Duodenal mucosa (tissue), 2 donors: ENCODE measurements around the gene RAB28.

Source experiments
- H3K27ac ChIP-seq: one replicate; pipeline ENCODE4 v1.7.0; 2013; ENCODE audit warnings: low read depth, low read length
- H3K27me3 ChIP-seq, 2 donors: one replicate each; pipeline ENCODE4 v1.7.0; 2013; ENCODE audit warnings: low read length in 2 of 2, control low read depth in 1 of 2; ENCODE audit not compliant: insufficient read depth in 2 of 2, control insufficient read depth in 1 of 2
- H3K36me3 ChIP-seq, 2 donors: one replicate each; pipeline ENCODE4 v1.7.0; 2013; ENCODE audit warnings: low read length in 2 of 2, control low read depth in 1 of 2; ENCODE audit not compliant: insufficient read depth in 2 of 2, control insufficient read depth in 1 of 2
- H3K4me1 ChIP-seq, 2 donors: one replicate each; pipeline ENCODE4 v1.7.0; 2013; ENCODE audit warnings: low read length in 2 of 2, control low read depth in 1 of 2; ENCODE audit not compliant: insufficient read depth in 2 of 2, control insufficient read depth in 1 of 2
- H3K4me3 ChIP-seq, 2 donors: one replicate each; pipeline ENCODE4 v1.7.0; 2013; ENCODE audit warnings: low read length in 2 of 2, low read depth in 1 of 2
- H3K9ac ChIP-seq, 2 donors: one replicate each; pipeline ENCODE4 v1.7.0; 2013; ENCODE audit warnings: low read length in 2 of 2, low read depth in 1 of 2
- H3K9me3 ChIP-seq, 2 donors: one replicate each; pipeline ENCODE4 v1.7.0; 2013; ENCODE audit warnings: low read length in 2 of 2, control low read depth in 1 of 2; ENCODE audit not compliant: control insufficient read depth in 1 of 2

Gene RAB28

GRCh38 chr4:13484122-13484748, at the start of gene RAB28:
TSS of gene RAB28 (minus strand) at chr4:13484340.
- no peaks in the 10 kb centered on the region for H3K9me3 ChIP-seq
- peak within 1 kb of the TSS; percentile 91 for H3K27ac ChIP-seq
- peak within 1 kb of the TSS; percentile 75 to 76 for H3K9ac ChIP-seq
- H3K27me3 ChIP-seq = no peaks in the 10 kb centered on the region
- H3K4me3 ChIP-seq = peak within 1 kb of the TSS; percentile 80 to 81
- no peaks in the 10 kb centered on the region for H3K36me3 ChIP-seq
- H3K4me1 ChIP-seq = peaks cover 15 to 16% of the 10 kb centered on the region in 2 donors

DNA sequence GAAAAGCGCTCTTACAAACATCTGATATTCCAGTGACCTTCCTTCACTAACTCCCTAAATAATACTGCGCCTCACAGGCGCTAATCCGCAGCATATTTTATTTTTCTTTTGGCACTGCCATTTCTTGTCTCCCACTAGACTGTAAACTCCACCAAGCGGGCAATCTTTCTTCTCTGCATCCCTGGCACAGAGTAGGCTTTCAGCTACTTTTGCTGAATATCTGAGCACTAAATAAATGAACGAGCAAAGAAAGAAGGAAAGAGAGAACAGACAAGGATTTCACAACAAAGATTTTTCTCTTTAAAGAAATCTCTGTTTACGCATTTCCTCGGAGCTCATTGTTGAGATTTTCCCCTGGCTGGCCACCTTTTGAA, 47.5 kb upstream of the RAB28 start:
- Histone ChIP-seq H3K27me3 (peaks cover 87 to 96% of the 10 kb centered on the region in 2 donors), H3K9ac (no peak overlapping the region)

DNA sequence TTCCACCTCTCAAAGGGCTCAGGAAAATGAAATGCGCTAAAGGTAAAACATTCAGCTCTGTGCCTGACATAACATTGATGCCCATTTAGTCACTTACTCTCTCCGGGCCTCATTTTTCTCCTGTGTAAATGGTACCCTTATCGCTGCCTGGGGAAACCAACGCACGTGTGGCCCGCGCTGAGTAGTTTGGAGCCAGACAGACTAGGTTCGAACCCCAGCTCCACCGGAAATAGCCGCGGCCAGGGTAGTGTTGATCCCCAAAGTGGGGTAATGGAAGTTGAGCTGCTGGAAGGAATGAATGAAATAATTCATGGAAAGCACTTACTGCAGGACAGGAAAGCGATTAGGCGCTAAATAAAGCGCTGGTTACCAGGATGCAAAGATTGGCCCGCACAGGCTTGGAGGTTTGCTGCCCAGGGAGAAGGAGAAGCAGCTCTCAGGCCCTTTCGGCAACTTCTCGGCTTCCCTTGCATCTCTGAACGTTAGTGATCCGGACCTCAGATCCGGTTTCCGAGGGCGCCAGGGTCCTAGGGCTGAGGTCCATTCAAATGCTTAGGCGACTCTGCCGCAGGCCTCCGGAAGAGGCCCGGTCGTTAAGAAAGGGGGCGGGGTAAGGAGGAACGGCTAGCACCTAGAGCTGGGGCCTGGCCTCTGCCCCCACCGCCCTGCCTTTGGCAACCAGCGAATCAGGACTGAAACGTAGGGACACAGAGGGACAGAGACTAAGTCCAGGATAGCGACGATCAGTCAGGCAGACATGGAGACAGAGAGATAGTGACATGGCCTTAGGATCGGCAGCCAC, 46.9 kb upstream of the RAB28 start:
- Histone ChIP-seq H3K27ac (no peak overlapping the region), H3K36me3 (no peaks in the 10 kb centered on the region), H3K9ac (no peak overlapping the region), H3K4me3 (no peak overlapping the region), H3K9me3 (no peaks in the 10 kb centered on the region), H3K27me3 (peaks cover 86 to 96% of the 10 kb centered on the region in 2 donors), H3K4me1 (no peaks in the 10 kb centered on the region)

More for the DNA sequence above, 47.5 kb upstream of the RAB28 start:
- Histone ChIP-seq H3K36me3 (no peaks in the 10 kb centered on the region), H3K9me3 (no peaks in the 10 kb centered on the region), H3K4me1 (no peaks in the 10 kb centered on the region), H3K4me3 (no peak overlapping the region), H3K27ac (no peak overlapping the region)

- Histone ChIP-seq H3K9ac (no peak overlapping the region), H3K4me1 (no peaks in the 10 kb centered on the region), H3K9me3 (peaks cover 4 to 5% of the 10 kb centered on the region in 2 donors), H3K36me3 (no peaks in the 10 kb centered on the region), H3K27ac (no peak overlapping the region), H3K4me3 (no peak overlapping the region), H3K27me3 (peaks cover 91 to 96% of the 10 kb centered on the region in 2 donors)
Measured at GRCh38 chr4:13529128-13529919, 45.2 kb upstream of the RAB28 start.

DNA sequence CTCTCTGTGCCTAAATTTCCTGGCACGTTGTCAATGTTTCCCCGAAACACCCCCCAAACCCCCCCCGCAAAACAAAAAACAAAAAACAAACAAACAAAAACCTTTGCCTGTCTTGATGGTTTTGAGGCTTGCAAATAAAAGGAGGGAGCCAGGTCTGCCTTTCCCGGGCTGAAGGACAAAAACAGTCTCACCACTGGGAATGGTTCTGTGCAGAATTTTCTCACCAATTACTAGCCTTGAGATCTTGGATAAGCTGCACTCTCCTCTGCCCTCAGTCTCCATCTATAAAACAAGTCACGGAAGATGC, 44.6 kb upstream of the RAB28 start:
- no peak overlapping the region for H3K9ac ChIP-seq
- H3K36me3 ChIP-seq = no peaks in the 10 kb centered on the region
- peaks cover 7 to 9% of the 10 kb centered on the region in 2 donors for H3K9me3 ChIP-seq
- no peaks in the 10 kb centered on the region for H3K4me1 ChIP-seq
- H3K27ac ChIP-seq = no peak overlapping the region
- no peak overlapping the region for H3K4me3 ChIP-seq
- H3K27me3 ChIP-seq = peaks cover 90 to 96% of the 10 kb centered on the region in 2 donors

- H3K36me3 ChIP-seq = no peaks in the 10 kb centered on the region
- peaks cover 90 to 96% of the 10 kb centered on the region in 2 donors for H3K27me3 ChIP-seq
- H3K9ac ChIP-seq = no peak overlapping the region
- H3K4me1 ChIP-seq = no peaks in the 10 kb centered on the region
- H3K4me3 ChIP-seq = no peak overlapping the region
- peaks cover 7 to 9% of the 10 kb centered on the region in 2 donors for H3K9me3 ChIP-seq
- H3K27ac ChIP-seq = no peak overlapping the region
Measured at GRCh38 chr4:13527981-13528820, 44.1 kb upstream of the RAB28 start.

GRCh38 chr4:13527192-13527980, 43.2 kb upstream of the RAB28 start:
- no peaks in the 10 kb centered on the region for H3K36me3 ChIP-seq
- H3K9me3 ChIP-seq = peaks cover 7 to 9% of the 10 kb centered on the region in 2 donors
- no peaks in the 10 kb centered on the region for H3K4me1 ChIP-seq
- H3K27me3 ChIP-seq = peaks cover 90 to 96% of the 10 kb centered on the region in 2 donors
- no peak overlapping the region for H3K4me3 ChIP-seq
- no peak overlapping the region for H3K27ac ChIP-seq
- no peak overlapping the region for H3K9ac ChIP-seq

DNA sequence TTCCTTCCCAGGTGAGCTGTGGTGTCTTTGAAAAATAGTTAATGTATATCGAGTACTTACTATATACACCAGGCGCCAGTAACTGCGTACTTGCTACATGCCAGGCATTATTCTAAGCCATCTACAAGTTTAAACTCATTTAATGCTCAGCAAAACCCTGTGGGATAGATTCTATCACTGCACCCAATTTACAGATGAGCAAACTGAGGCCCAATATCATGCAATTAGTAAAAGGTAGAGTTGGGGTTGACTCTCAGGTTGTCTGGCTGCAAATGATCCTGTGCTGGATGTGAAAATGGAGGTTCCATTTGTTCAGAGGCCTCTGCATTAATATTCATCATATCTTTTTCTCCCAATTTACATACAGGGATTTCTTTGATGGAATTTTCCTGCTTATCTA, 42.5 kb upstream of the RAB28 start:
- H3K4me3 ChIP-seq = no peak overlapping the region
- H3K27me3 ChIP-seq = peaks cover 92 to 96% of the 10 kb centered on the region in 2 donors
- no peaks in the 10 kb centered on the region for H3K4me1 ChIP-seq

GRCh38 chr4:13525606-13526281, 41.6 kb upstream of the RAB28 start:
- H3K27me3 ChIP-seq = peaks cover 92 to 93% of the 10 kb centered on the region in 2 donors
- no peak overlapping the region for H3K27ac ChIP-seq
- no peak overlapping the region for H3K4me3 ChIP-seq
- no peaks in the 10 kb centered on the region for H3K4me1 ChIP-seq
- H3K36me3 ChIP-seq = no peaks in the 10 kb centered on the region
- H3K9me3 ChIP-seq = peaks cover 7 to 9% of the 10 kb centered on the region in 2 donors
- no peak overlapping the region for H3K9ac ChIP-seq

More for the DNA sequence above, 42.5 kb upstream of the RAB28 start:
- H3K9ac ChIP-seq = no peak overlapping the region
- peaks cover 7 to 9% of the 10 kb centered on the region in 2 donors for H3K9me3 ChIP-seq
- H3K36me3 ChIP-seq = no peaks in the 10 kb centered on the region
- no peak overlapping the region for H3K27ac ChIP-seq
